GM12873 (cell line): ENCODE results near the gene FAM131A.

ENCODE experiments used
- CTCF ChIP-seq: IDR thresholded peaks from 2 replicates; pipeline ENCODE4 v1.5.1; 2012; ENCODE audit warnings: low read depth, mild to moderate bottlenecking, moderate library complexity, low read length, control low read depth; ENCODE audit not compliant: insufficient read depth; ENCODE audit errors: missing control alignments

The FAM131A gene

GRCh38 chr3:184320104-184320445 lies 17.3 kb upstream of the FAM131A start:
- TF ChIP-seq CTCF: no peak

- TF ChIP-seq CTCF: no peak
Measured at GRCh38 chr3:184321666-184322065, 15.7 kb upstream of the FAM131A start.

- no peak for TF ChIP-seq CTCF
Measured at GRCh38 chr3:184322731-184323487, 14.5 kb upstream of the FAM131A start.

- TF ChIP-seq CTCF: no peak
Measured at GRCh38 chr3:184323696-184324095, 13.7 kb upstream of the FAM131A start.

GRCh38 chr3:184325269-184325668 lies 12.1 kb upstream of the FAM131A start:
- TF ChIP-seq CTCF: no peak

GRCh38 chr3:184325715-184326369 lies 11.6 kb upstream of the FAM131A start:
- no peak for TF ChIP-seq CTCF

GRCh38 chr3:184327171-184327570 lies 10.2 kb upstream of the FAM131A start:
- TF ChIP-seq CTCF: no peak
